HG03108 (cell line): ENCODE results near the gene CMIP.

Experiments used
- ATAC-seq: cut with Tn5 transposase; IDR thresholded peaks from one replicate; pipeline ENCODE4 v1.9.1; 2021; ENCODE audit warnings: moderate library complexity; ENCODE audit not compliant: unreplicated experiment

Gene CMIP

DNA sequence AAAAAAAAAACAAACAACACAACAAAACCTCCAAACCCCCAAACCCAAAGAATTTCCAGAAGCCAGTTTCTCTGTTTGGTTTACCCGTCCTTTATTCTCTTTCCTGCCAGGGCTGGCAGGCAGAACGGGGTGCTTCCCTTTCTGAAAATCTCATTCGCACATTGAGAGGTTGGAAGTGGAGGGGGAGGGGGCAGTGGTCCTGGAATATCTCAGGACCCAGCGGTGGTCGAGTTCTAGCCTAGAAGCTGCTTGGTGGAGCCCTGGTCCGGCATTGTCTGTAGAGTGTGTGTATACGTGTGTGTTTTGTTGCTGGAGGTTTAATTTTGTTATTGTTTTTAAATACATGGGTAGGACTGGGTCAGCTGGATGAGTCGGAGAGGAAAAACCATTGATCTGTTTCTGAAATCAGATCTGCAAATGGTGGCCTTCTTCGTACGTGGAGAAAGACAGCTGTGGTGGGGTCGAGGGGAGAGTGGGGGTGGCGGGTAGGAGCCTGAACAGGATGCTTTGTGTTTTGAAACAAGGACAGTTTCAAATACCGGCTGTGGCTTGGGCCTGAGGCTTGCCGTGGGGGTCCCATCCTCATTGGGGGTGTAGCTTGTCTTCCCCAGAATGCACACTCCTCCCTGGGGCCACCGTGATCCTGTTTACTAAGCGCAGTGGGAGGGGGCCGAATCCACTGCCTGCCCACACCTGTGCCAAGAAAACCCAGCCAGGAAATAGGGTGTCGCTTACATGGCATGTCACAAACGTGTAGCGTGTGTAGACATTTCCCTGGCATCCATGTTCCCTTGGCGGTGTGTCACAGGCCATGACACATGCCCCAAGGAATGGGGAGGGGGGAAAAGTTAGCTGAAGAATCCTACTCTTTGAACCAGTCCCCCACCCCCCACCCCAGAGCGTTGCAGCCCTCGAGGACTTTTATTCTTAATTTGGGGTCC lies 1.6 kb downstream of the CMIP start:
- no peak for ATAC-seq

DNA sequence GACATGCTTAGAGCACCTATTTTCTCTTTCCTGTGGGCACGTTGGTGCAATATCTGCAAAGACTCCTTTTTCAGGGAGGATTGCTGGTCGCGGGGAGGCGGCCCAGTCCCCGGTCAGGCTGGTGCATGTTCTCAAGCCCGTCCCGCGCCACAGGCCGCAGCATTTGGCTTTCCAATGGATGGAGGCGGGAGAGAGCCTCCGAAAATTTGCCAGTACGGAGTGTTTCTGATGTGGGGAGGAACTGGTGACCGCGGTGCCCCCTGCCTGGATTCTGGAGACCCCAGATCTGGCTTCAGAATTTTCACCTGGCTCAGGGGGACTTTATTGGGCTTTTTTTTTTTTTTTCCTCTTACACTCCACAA lies 2.3 kb downstream of the CMIP start:
- ATAC-seq: no peak

DNA sequence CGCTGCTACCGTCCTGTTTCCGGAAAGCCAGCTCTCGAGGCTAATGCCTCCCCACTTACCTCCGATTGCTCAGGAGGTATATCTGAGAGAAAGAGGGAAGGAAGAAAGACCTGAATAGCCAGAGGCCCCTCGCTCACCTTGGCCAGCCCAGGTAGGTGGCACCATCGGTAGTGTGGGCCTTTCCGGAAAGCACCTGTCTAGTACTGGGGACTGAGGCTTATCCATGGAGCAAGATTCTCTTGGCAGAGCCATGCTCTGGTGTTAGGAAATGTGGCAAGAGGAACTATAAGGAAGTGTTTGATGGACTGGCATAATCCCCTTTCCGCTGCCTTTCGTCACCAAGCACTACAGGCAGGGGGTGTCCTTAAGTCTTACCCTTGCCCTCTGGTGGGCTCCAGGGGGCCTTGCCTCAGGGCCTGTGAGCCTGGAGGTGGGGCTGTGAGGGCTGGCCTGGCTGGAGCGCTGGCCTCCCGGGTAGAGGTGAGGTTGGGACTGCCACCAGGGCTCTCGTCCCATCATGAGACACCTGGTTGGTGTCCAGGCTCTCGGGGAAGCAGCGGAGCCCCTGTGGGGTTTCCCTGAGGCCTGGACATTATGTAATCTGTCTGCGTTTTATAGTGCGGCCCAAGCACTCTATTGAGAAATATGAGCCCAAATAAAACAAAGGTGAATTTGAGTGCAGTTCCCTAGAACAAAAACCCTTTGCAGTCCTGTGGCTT lies 2.9 kb downstream of the CMIP start:
- no peak for ATAC-seq

DNA sequence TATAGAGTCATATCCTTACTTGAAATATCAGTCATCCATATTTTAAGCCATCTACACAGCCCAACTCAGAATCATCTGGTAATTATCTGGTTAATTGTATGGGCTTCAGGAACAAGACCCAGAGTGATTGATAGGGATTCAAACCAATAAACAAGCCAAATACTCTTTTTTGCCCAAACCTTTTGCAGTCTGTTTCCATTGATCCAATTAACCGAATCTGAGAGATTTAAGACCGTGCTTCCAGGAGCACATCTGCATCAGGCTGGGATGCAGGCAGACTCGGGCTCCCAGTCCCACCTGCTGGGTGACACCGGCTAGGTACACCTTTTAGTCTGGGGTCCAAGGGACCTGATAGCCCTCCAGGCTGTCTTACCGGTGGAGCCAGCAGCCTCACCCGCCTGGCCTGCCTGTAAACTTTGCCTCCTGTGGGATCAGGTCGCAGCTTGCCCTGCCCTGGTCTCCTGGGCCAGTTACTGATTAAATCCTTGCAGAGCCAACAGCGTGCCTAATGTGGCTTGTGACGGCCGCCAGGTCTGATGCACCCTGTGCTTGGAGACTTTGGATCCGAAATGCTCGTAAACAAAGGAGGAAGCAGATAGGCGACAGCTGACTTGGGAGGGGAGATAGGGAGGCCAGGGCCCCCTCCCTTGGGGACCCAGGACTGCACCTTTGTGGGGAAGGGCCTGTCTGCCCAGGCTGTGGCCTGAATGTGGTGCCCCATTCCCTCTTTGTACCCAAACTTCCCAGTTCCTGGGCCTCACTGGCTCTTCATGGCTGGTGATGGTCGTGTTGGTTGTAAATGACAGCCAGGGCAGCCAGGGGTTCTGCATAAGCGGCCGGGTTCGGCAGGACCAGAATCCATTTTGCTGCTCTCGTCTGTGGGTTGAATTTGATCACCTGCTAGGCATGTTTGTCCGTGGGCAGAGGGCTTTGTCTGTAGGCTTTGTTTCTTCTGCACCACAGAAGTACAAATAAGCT lies 3.8 kb downstream of the CMIP start:
- ATAC-seq: no peak

DNA sequence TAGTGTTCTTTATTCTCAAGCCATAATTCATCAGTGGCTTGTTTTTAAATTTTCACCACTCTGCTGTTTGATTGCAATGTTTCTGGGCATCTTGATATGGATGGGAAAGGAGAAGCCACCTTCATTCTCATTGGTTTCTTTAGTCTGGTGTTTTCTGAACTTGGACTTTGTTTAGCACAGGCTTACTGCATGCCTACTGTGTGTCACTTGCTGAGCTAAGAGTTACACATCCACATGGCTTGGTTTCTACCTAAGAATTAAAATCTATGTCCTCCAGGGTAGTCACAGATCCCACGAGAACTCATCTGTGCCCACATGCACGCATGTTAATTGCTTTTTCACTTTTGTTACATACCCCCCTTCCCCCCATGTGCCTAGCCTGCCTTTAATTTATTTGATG lies 4.6 kb downstream of the CMIP start:
- ATAC-seq: no peak

DNA sequence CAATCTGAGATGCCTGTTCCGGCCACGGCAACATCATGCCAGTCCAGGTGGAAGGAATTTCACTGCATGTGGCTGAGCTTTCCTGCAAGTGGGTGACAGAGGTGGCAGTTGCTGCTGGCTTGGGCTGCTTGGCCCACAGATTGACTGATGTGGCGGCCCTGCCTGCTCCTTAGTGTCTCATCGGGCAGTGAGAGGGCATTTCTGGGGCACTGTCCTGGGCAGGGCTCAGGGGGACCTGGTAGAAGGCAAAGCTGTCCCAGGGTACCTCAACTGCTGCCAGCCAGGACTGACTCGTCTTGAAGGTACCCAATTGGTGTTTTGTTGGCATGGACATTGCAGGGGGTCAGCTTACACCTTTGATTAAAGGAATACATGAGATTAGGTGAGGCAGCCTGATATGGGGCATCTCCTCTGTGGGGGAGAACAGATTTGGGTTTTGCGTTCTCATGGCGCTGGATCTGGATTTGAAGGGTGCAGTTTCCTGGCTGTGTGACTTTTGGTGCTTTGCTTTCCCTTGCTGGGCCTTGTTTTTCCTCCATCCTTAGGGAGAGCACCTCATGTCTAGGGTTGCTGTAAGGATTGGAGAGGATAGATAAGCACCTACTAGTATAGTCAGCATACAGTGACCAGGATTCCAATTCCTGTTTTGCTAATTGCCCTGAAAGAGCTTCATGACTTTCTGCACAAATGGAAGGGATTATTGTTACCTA lies 5.4 kb downstream of the CMIP start:
- no peak for ATAC-seq

DNA sequence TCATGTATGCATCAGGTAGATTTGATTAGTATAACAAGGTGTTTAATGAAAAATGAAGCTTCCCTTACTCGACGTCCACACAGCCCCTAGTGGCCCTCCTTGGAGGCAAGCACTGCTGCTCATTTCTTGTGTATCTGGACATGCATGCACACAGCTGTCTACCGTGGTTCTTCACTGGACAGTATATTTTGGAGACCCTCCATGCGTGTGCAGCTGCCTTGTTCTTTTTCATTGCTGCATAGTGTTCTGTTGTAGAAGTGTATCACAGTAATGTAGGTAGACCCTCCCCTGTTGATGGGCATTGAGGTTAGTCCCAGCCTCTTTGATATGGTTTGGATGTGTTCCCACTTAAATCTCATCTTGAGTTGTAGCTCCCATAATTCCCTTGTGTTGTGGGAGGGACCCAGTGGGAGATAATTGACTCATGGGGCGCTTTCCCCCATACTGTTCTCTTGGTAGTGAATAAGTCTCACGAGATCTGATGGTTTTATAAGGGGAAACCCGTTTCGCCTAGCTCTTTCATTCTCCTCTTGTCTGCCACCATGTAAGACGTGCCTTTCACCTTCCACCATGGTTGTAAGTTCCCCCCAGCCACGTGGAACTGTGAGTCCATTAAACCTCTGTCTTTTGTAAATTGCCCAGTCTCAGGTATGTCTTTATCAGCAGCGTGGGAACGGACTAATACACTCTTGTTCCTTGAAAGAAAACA lies 6.3 kb downstream of the CMIP start:
- ATAC-seq: no peak

DNA sequence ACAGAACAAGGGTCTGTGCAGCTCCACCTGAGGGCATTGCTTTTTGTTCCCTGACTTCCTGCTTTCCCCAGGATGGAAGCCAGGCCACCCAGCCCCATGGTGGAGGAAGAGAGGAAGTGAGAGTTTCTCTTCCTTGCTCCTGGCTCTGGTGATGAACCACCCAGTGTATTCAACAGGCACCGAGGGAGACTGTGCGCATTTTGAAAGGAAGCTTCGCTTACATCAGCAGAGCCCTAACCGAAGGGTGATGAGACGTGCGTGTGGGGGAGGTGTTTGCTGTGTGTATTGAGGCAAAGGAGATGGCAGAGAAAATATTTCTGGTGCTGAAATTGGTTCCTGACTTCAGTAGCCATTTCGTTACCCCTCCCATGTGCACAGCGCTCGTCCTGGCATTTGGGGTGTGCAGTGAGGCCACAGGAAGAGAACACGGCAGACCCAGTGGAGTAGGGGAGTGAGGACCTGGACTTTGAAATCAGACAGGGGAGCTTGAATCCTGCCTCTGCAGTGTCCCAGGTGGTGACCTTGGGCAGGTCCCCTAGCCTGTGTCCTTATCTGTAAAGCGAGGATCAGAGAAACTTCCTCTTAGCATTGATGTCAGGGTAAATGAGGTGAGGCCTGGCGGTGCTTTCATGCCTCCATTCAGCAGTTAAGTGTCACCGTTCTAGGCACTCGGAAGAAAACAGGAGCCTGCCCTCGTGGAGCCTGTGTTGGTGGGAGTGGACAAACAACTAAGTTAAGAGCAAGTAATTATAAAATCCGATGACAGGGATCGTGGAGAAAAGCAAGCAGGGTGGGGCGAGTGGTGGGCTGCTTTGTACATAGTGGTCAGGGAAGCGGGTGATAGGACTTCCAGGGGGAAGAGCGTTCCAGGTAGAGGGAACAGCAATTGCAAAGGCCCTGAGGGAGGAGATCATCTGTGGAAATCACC lies 7.4 kb downstream of the CMIP start:
- ATAC-seq: no peak

DNA sequence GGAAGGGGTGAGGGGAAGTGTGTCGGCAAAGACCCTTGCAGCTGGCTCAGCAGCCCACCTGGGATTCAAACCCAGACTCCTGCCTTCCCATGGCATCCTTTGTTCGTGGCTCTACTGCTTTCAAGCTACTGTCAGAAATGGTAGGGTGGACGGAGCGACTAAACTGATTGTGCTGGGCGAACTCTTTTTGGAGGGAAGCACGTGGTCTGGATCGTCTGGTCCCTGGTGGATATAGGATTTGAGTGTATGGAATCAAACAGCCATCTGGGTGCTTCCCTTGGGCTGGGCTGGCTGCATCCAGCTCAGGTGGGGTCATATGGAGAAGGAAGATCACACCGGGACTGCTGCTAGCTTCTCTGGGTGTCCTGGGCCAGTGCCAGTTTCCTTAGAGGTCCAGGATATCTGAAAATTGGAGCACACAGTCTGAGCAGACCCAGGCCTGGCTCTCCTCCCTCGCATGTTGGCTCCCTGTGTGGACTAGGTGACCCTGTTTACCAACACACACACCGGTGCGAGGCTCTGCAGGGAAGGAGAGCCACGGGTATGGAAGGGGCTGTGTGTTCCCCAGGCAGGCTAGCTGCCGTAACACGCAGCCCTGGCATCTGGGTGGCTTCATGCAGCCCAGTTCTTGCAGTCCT lies 8.6 kb downstream of the CMIP start:
- ATAC-seq: no peak

DNA sequence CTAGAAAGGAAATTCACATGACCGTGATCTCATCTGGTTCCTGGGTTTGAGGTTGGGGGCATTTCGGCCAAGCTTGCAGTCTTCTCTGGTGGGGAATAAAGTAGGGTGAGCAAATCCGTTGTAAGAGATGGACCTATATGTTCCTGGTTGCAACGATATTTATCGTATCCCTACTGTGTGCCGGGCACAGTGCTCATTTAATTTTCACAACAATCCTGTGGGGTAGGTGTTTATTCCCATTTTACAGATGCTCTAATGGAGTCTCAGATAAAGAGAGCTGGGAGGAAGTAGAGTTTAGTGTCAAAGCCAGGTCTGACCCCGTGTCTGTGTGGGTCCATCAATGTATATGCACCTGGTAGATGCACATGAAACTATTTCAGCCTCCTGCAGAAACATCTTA lies 9.4 kb downstream of the CMIP start:
- ATAC-seq: no peak

DNA sequence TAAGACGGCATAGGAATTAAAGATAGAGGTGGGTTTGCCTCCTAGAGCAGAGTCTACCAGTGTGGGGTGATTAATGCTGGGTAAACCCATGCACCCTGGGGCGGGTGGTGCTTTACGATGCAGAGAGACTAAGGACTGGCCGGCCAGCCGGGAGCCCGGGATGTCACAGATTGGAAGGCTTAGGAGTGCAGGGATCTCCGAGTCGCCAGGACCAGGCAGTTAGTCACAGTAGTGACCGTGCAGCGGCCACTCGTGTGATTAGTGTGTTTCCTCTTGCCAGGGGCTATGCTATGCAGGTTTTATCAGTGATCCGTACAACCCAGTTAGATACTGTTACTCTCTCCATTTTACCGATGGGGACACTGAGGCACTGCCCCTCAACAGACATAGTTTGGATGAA lies 10.4 kb downstream of the CMIP start:
- no peak for ATAC-seq

DNA sequence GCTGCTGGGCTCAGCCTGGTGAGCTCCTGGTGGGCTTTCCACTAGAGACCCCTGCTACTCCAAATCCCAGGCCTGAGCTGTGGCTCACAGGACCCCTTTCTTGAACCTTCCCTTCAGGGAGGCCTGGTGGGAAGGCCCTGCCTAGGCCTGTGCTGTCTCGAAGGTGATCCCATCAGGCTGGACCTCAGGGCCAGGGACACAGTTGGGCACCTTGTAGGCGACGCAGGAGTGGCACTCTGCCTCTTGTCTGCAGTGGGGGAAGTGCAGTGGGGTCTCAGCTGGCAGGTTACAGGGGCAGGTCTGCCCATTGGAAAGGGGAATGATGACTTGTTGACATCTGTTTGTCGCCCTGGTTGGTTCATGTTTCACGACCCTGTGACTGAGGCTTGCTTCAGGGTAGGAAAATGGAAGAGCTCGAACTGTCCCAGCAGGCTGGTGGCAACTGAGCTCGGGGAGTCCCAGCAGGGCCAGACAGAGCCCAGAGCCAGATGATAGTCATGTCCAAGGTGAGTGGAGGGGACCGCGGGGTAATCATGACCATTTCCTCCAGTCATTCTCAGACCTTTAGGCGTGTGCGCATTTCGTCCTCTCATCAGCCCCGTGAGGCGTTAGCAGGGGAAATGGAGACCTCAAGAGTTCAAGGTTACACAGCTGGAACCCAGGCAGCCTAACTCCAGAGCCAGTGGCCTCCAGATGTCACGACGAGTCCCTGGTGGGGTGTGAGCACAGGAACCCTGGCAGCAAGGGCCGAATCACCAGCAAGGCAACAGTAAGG lies 11.3 kb downstream of the CMIP start:
- ATAC-seq: no peak

DNA sequence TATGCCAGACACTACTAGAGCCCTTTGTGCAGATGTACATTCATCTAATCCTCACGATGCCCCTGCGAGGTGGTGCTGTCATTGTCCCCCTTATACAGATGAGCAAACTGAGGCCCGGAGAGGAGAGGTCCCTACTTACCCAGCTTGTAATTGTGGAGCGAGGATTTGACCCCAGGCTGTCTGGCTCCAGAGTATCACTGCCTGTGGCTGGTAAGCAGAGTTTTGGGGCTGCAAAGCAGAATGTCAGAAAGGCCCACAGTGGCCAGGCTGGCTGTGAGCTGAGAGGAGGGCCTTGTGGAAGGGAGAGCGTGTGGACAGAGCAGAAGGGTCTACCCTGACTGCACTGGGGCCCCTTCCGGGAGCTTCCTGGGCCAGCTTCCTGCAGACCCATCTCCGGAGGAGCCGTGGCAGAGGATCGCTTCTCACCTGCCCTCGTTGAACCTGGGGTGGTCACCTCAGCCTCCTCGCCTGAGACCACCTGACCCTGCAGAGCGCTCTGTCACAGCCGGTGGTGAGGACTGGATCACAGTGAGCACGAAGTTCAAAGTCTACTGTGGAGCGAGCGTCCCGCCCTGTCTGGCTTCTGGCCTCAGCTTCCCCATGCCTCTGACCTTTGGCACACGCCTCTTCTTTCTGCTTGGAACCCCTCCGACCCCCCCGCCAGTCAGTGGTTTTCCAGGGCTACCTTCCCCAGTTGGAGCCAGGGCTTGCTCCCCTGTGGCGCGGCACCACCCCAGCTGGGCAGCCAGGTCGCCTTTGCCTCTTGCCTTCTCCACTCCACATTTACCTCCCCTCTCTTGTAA lies 12.1 kb downstream of the CMIP start:
- ATAC-seq: no peak

DNA sequence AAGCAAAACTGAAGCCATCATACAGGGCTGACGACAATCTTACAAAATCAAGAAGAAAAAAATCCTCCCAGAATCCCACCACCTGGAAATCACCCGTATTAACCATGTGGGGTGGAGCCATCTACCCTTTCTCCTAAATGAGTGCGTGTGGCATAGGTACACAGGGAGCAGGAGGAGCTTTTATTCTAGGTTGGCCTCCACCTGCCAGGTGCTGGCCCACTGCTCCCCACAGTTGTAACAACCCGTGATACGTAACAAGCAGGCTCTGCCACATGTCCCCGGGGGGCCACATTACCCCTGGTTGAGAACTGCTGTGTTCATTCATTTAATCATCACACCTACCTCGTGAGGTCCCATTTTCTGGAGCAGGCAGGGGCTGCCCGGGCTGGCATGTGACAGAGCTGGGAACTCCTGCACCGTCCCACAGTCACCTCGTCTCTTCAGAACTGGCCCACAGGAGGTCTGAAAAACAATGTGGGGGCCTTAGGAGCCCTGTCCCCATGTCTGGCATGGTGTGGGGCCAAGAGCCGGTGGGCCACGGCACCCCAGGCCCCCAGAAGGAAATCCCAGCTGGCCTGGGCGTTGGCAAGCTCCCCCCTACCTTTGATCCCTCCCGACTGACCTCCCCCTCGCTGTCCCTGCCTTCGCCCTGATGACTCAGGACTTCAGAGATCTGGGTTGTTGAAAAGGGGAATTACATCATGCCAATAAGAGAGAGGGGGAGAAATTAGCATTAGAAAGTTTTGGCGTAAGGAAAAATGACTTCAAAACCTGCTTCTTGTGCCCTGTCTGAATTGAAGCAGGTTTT lies 12.9 kb downstream of the CMIP start:
- ATAC-seq: no peak

DNA sequence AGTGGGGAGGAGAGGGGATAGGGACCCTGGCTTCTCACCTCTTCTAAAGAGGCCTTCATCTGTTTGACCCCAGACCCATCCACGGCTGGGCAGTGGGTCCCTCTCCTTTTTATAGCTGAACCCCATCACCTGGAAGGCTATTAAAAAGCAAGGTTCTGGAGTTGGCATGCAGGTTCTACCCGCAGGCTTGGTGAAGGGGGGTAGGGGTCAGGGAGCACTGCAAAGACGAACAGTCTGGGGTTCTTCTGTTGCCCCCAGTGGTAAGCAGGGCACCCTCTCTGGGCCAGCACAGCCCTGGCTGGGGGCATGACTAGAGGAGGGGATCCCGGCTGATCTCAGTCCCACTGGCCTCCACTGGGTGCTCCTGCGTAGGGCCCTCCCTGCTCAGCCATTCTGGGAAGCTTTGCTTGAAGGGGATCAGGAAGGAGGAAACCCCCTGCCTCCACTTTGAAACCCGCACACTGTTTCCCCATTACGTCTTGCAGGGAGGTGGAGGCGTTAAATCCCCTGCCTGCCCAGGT lies 13.6 kb downstream of the CMIP start:
- ATAC-seq: no peak
